Dendritic cell treated with granulocyte-macrophage colony-stimulating factor and Interleukin-4, amounts not matched to agents 40 ng/mL and 50 ng/mL, for 4 days (primary cell): Measurements from ENCODE around the gene FOXQ1.
"Not testable (repeated sequence)": the region's sequence is repeated elsewhere in the genome, so short reads cannot be mapped to it uniquely, and the experiment has no call there.

ENCODE experiments used
- H3K27ac Mint-ChIP-seq: one replicate; pipeline ENCODE4 v1.8.0; 2022; ENCODE audit warnings: mild to moderate bottlenecking, mixed read lengths
- H3K27me3 Mint-ChIP-seq: one replicate; pipeline ENCODE4 v1.8.0; 2022; ENCODE audit warnings: mild to moderate bottlenecking, mixed read lengths
- H3K36me3 Mint-ChIP-seq: one replicate; pipeline ENCODE4 v1.8.0; 2022; ENCODE audit warnings: low read depth, mixed read lengths
- H3K4me1 Mint-ChIP-seq: one replicate; pipeline ENCODE4 v1.8.0; 2022; ENCODE audit warnings: low read depth, mixed read lengths
- H3K4me3 Mint-ChIP-seq: one replicate; pipeline ENCODE4 v1.8.0; 2022; ENCODE audit warnings: mild to moderate bottlenecking, moderate library complexity, mixed read lengths
- H3K9me3 Mint-ChIP-seq: one replicate; pipeline ENCODE4 v1.8.0; 2022; ENCODE audit warnings: mixed read lengths
- intact Hi-C: fragments of 100-400 bp; cut with micrococcal nuclease; formaldehyde crosslinking; loops from one replicate; pipeline ENCODE4 v1.15.0; 2022

FOXQ1 gene

DNA sequence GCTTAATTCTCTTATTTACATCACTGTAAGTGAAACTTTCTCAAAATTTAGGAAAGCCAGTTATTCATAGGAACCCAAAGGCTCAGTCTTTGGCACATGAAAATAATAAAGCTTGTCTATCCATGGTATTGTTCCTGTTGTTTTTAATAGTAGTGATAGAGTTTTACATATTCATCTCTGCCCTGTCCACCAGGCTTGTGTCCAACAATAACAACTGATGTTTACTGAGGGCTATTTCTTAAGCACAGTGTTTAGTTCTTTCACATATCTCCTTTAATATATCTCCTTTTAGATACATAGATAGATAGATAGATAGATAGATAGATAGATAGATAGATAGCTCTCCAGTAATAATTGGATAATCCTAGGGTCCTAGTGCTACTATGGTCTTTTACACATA is 34.2 kb downstream of the FOXQ1 start:
- Mint-ChIP-seq H3K36me3 (no peaks in the 10 kb centered on the region), H3K27me3 (peaks cover 45% of the 10 kb centered on the region), H3K4me1 (no peaks in the 10 kb centered on the region), H3K27ac (no peak overlapping the region), H3K9me3 (peaks cover 33% of the 10 kb centered on the region), H3K4me3 (no peak overlapping the region)
- intact Hi-C loops: no loop called here

DNA sequence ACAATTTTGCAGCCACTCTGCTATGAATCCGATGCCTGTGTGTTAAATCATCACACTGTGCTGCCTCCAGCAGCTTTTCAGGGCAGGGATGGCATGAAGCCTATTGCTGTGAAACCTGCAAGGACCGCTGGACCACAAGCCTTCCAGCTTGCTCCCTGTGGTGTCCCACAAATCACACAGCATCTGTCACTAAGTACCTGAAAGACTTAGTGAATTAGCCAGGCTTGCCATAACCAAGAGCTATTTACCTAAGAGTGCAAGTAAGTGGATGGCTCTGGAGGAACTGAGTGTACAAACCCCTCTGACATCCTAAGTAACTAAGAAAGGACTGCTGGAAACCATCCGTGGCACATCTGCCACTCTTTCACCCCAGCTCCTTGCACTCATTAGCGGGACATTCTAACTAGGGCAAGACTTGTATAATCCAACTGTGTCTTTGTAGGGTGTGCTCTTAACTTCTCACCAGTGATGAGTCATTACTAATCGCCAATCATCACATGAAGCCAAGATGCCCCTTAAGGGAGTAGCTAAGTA is 34.7 kb downstream of the FOXQ1 start:
- H3K27me3 Mint-ChIP-seq: peaks cover 46% of the 10 kb centered on the region
- intact Hi-C loops: no loop called here
- no peak overlapping the region for H3K27ac Mint-ChIP-seq
- peaks cover 38% of the 10 kb centered on the region for H3K9me3 Mint-ChIP-seq
- no peaks in the 10 kb centered on the region for H3K36me3 Mint-ChIP-seq
- H3K4me1 Mint-ChIP-seq: no peaks in the 10 kb centered on the region
- H3K4me3 Mint-ChIP-seq: no peak overlapping the region

DNA sequence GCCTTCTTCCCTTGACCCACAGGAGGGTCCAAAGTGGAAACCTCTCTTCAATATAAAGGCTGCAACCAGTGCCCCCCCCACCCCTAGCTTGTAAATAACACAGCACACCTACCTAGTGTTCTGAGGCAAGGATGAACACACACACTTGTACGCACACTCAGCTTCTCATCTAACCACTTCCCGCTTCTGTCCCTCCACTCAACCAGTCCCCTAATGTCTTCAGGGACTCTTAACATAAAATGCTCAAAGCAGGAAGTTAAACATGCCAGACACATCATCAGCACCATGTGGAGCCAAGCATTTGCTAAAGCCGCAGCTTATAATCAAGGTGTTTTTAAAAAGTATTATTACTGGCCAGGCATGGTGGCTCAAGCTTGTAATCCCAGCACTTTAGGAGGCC is 35.3 kb downstream of the FOXQ1 start:
- H3K9me3 Mint-ChIP-seq: peaks cover 44% of the 10 kb centered on the region
- no peak overlapping the region for H3K27ac Mint-ChIP-seq
- H3K36me3 Mint-ChIP-seq: no peaks in the 10 kb centered on the region
- intact Hi-C loops: no loop called here
- H3K4me3 Mint-ChIP-seq: no peak overlapping the region
- H3K27me3 Mint-ChIP-seq: peaks cover 44% of the 10 kb centered on the region
- H3K4me1 Mint-ChIP-seq: no peaks in the 10 kb centered on the region

DNA sequence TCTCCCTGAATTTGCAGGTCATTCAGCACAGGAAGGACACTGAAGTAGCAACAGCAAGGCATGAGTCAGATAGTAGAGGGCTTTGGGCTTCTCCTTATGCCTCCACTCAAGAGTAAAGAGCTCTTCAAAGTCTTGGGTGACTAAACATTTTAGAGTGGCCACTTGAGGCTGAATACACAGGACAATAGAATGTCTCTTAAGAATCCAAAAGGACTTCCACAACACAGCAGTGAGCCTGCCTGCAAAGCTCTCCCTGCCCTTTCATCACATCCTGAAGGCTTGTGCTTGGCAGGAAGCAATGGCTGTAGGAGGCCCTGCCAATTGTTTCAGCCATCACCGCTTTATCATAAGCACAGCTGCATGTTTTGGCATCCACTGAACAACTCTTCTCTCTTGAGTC is 36.8 kb downstream of the FOXQ1 start:
- Mint-ChIP-seq H3K9me3 (peaks cover 54% of the 10 kb centered on the region), H3K4me3 (no peak overlapping the region)
- intact Hi-C loops: no loop called here

DNA sequence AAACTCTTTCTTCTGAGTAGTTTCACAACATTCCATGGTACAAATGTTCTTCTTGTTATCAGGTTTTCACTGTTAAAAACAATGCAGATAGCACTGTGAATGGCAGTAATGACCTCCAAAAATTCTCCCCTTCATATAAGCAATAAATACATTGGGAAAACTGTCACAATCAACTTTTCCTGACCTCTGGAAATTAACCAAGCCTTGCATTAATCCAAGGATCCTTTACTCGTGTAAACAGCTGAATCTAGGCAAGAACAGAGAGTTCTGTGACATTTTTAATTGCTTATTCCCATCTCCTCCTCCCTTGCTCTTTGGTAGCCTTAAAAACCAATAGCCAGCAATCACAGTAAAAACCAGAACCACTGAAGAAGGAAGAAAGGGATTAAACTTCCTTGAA is 37.8 kb downstream of the FOXQ1 start:
- Mint-ChIP-seq H3K27me3 (peaks cover 42% of the 10 kb centered on the region), H3K4me1 (no peaks in the 10 kb centered on the region)

More for the DNA sequence above, 36.8 kb downstream of the FOXQ1 start:
- peaks cover 45% of the 10 kb centered on the region for H3K27me3 Mint-ChIP-seq
- no peaks in the 10 kb centered on the region for H3K4me1 Mint-ChIP-seq
- H3K27ac Mint-ChIP-seq: no peak overlapping the region
- H3K36me3 Mint-ChIP-seq: no peaks in the 10 kb centered on the region

DNA sequence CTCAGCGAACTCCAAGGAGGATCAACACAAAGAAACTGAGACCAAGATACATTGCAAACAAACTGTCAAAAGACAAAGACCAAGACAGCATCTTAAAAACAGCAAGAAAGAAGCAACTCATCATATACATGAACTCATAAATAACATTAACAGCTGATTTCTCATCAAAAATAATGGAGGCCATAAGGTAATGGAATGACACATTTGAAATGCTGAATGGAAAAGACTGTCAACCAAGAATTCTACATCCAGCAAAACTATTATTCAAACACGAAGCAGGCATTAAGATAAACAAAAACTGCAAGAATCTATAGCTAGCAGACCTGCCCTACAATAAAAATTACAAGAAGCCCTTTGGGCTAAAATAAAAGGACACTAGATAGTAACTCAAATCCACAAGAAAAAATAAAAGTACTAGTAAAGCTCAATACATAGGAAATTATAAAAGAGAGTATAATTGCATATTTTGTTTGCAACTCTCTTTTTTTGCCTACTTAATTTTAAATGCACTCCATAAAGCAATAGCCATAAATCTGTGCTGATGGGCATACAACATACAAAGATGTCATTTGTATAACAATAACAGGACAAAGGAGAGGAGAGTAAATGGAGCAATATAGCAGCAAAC is 39.6 kb downstream of the FOXQ1 start:
- Mint-ChIP-seq H3K4me1 (no peaks in the 10 kb centered on the region), H3K4me3 (no peak overlapping the region), H3K9me3 (peaks cover 35% of the 10 kb centered on the region), H3K27ac (no peak overlapping the region), H3K36me3 (no peaks in the 10 kb centered on the region), H3K27me3 (peaks cover 42% of the 10 kb centered on the region)
- intact Hi-C loops: no loop called here

More for the DNA sequence above, 37.8 kb downstream of the FOXQ1 start:
- intact Hi-C loops: no loop called here
- Mint-ChIP-seq H3K4me3 (no peak overlapping the region), H3K27ac (no peak overlapping the region), H3K36me3 (no peaks in the 10 kb centered on the region), H3K9me3 (peaks cover 44% of the 10 kb centered on the region)

DNA sequence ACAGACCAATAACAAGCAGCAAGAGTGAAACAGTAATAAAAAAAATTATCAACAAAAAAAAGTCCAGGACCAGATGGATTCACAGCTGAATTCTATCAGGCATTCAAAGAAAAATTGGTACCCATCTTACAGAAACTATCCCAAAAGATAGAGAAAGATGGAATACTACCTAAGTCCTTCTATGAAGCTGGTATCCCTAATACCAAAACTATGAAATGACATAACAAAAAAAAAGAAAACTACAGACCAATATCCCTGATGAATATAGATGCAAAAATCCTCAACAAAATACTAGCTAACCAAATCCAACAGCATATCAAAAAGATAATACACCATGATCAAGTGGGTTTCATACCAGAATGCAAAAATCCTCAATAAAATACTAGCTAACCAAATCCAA is 43.2 kb downstream of the FOXQ1 start:
- H3K9me3 Mint-ChIP-seq: peaks cover 35% of the 10 kb centered on the region
- intact Hi-C loops, H3K27ac Mint-ChIP-seq, H3K36me3 Mint-ChIP-seq, H3K4me3 Mint-ChIP-seq, H3K4me1 Mint-ChIP-seq: not testable (repeated sequence)
- H3K27me3 Mint-ChIP-seq: peaks cover 42% of the 10 kb centered on the region

DNA sequence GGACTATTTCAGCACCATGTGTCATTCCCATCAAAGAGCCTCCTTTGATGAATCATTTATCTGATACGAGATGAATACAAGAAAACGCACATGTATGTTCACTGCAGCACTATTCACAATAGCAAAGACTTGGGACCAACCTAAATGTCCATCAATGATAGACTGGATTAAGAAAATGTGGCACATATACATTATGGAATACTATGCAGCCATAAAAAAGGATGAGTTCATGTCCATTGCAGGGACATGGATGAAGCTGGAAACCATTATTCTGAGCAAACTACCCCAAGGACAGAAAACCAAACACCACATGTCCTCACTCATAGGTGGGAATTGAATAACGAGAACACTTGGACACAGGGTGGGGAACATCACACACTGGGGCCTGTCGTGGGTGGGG is 49.8 kb downstream of the FOXQ1 start:
- H3K4me3 Mint-ChIP-seq, H3K27ac Mint-ChIP-seq, H3K36me3 Mint-ChIP-seq, H3K9me3 Mint-ChIP-seq, H3K4me1 Mint-ChIP-seq, intact Hi-C loops: not testable (repeated sequence)
- peaks cover 45% of the 10 kb centered on the region for H3K27me3 Mint-ChIP-seq

DNA sequence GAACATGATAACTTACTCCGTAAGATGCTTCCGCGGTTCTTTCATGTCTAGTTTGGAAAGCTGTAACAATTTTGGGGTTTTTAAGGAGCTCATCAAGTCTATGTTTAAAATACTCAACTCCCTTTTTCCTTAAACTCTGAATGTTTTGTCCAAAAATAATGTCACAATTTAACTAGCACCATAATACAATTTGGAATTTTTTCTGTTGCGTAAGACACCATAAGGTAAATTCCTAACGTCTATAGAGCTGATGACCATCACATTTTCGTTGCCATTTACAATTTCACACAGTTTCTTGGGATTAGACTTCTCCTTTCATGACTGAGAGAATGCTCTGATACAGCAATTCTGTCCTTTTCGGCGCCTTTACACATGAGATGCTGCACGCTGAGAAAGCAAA is 50.7 kb downstream of the FOXQ1 start:
- Mint-ChIP-seq H3K4me1 (peaks cover 9% of the 10 kb centered on the region), H3K27me3 (peaks cover 44% of the 10 kb centered on the region)

DNA sequence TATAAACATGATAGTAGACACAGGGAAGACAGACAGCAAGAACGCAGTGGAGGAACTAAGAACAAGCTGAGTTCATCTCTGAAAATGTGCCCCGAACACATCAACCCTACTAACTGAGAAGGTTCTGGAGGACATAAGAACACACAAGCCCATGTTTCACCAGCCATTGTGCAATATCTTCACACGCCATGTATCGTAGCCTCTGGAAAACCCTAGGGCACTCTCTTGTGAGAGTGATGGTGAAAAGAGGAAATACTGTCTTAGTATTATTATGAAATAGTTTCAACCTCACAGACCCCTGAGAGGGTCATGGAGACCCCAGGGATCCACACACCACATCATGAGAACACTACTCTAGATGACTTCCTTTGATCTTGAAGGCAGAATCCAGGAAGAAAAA is 51.4 kb downstream of the FOXQ1 start:
- H3K4me3 Mint-ChIP-seq: no peak overlapping the region
- H3K27ac Mint-ChIP-seq: no peak overlapping the region
- no peaks in the 10 kb centered on the region for H3K36me3 Mint-ChIP-seq
- intact Hi-C loops: no loop called here
- peaks cover 9% of the 10 kb centered on the region for H3K4me1 Mint-ChIP-seq
- peaks cover 50% of the 10 kb centered on the region for H3K27me3 Mint-ChIP-seq
- no peaks in the 10 kb centered on the region for H3K9me3 Mint-ChIP-seq

More for the DNA sequence above, 50.7 kb downstream of the FOXQ1 start:
- no peaks in the 10 kb centered on the region for H3K36me3 Mint-ChIP-seq
- no peak overlapping the region for H3K27ac Mint-ChIP-seq
- no peak overlapping the region for H3K4me3 Mint-ChIP-seq
- no peaks in the 10 kb centered on the region for H3K9me3 Mint-ChIP-seq
- intact Hi-C loops: no loop called here

DNA sequence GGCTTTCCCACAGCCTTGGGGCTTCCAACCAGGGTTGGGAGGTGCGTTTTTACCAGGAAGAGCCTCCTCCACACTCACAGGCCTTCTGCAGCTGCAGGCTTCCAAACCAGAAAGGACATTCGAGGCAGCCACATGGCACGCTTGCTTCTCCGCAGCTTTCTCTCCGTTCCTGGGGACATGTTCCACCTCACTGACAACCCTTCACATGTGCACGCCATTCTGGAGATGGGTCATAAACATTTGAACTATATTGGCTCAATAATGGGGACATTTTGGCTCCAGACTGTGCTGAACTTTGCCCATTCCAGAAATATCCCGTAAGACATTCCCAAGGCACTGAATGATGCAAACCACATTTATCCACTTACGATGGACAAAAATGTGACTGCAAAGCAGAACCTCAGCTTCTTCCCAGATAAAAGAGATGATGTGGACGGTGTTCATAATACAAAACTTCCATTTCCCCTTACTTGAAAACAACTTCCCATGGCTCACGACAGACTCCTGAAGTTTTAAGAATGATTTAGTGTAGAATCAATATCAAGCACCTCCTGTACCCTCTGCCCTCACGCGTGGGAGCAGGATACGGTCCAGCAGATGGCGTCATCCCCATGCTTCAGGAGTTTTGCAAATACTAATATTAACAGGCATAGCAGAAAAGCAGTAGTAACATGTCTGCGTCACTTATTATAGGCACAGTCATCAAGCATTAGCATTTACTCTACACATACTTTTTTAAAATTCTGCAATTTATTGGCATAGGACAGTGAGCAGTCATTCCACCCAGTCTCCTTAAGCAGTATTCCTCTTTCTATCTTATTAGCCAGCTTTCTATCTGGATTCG is 52.1 kb downstream of the FOXQ1 start:
- intact Hi-C loops: no loop called here
- Mint-ChIP-seq H3K9me3 (no peaks in the 10 kb centered on the region), H3K4me3 (no peak overlapping the region), H3K4me1 (peaks cover 9% of the 10 kb centered on the region), H3K27ac (no peak overlapping the region), H3K27me3 (peaks cover 54% of the 10 kb centered on the region), H3K36me3 (no peaks in the 10 kb centered on the region)
